ENCODE results near the gene KCNF1. TPM values are rescaled to one million over a fixed set of nuclear protein-coding genes. Genes with fewer than 3 reads are reported as not detected.

The KCNF1 gene
- total RNA-seq, 2 donors from 2014 or later: not detected

GRCh38 chr2:10887476-10887875, 24.3 kb upstream of the KCNF1 start:
- no peaks in the 10 kb centered on the region for H3K27me3 ChIP-seq (replicated peaks; ENCODE audit: insufficient read depth)
- DNase-seq (ENCODE audit: low spot score) (no peak), ATAC-seq (ENCODE audit: insufficient number of reproducible peaks, low FRiP score, low read depth) (no peak)
- no peaks in the 10 kb centered on the region for H3K36me3 ChIP-seq
- TF ChIP-seq CTCF (IDR thresholded peaks at IDR 0.05): no peak
- H3K27ac ChIP-seq: no peak overlapping the region
- no peak overlapping the region for H3K4me3 ChIP-seq
- no peaks in the 10 kb centered on the region for H3K9me3 ChIP-seq
- H3K4me1 ChIP-seq (ENCODE audit: control insufficient read depth in 1 of 2, low read depth in 2 of 2): no peaks in the 10 kb centered on the region

- no peak for TF ChIP-seq CTCF (IDR thresholded peaks at IDR 0.05)
- ATAC-seq (ENCODE audit: insufficient number of reproducible peaks, low FRiP score, low read depth) (no peak), DNase-seq (ENCODE audit: low spot score) (no peak)
- no peaks in the 10 kb centered on the region for H3K4me1 ChIP-seq (ENCODE audit: control insufficient read depth in 1 of 2, low read depth in 2 of 2)
- no peaks in the 10 kb centered on the region for H3K9me3 ChIP-seq
- no peak overlapping the region for H3K4me3 ChIP-seq
- no peaks in the 10 kb centered on the region for H3K36me3 ChIP-seq
- H3K27ac ChIP-seq: no peak overlapping the region
- no peaks in the 10 kb centered on the region for H3K27me3 ChIP-seq (replicated peaks; ENCODE audit: insufficient read depth)
Observed at GRCh38 chr2:10889651-10890215, 22.0 kb upstream of the KCNF1 start.

GRCh38 chr2:10890706-10891270, 20.9 kb upstream of the KCNF1 start:
- H3K4me1 ChIP-seq (ENCODE audit: control insufficient read depth in 1 of 2, low read depth in 2 of 2): no peaks in the 10 kb centered on the region
- TF ChIP-seq CTCF (IDR thresholded peaks at IDR 0.05): no peak
- H3K4me3 ChIP-seq: no peak overlapping the region
- no peak for ATAC-seq (ENCODE audit: insufficient number of reproducible peaks, low FRiP score, low read depth)
- H3K27me3 ChIP-seq (replicated peaks; ENCODE audit: insufficient read depth): no peaks in the 10 kb centered on the region
- H3K27ac ChIP-seq: no peak overlapping the region
- H3K9me3 ChIP-seq: no peaks in the 10 kb centered on the region
- no peaks in the 10 kb centered on the region for H3K36me3 ChIP-seq
- no peak for DNase-seq (ENCODE audit: low spot score)

- no peak overlapping the region for H3K4me3 ChIP-seq
- no peaks in the 10 kb centered on the region for H3K27me3 ChIP-seq (replicated peaks; ENCODE audit: insufficient read depth)
- no peaks in the 10 kb centered on the region for H3K36me3 ChIP-seq
- H3K27ac ChIP-seq: no peak overlapping the region
- DNase-seq (ENCODE audit: low spot score): no peak
- H3K9me3 ChIP-seq: no peaks in the 10 kb centered on the region
- no peak for TF ChIP-seq CTCF (IDR thresholded peaks at IDR 0.05)
- H3K4me1 ChIP-seq (ENCODE audit: control insufficient read depth in 1 of 2, low read depth in 2 of 2): no peaks in the 10 kb centered on the region
- ATAC-seq (ENCODE audit: insufficient number of reproducible peaks, low FRiP score, low read depth): no peak
Observed at GRCh38 chr2:10891390-10891789, 20.3 kb upstream of the KCNF1 start.

GRCh38 chr2:10891848-10892247, 19.9 kb upstream of the KCNF1 start:
- H3K9me3 ChIP-seq: no peaks in the 10 kb centered on the region
- no peak overlapping the region for H3K27ac ChIP-seq
- H3K36me3 ChIP-seq: no peaks in the 10 kb centered on the region
- ATAC-seq (ENCODE audit: insufficient number of reproducible peaks, low FRiP score, low read depth) (no peak), DNase-seq (ENCODE audit: low spot score) (no peak)
- no peak overlapping the region for H3K4me3 ChIP-seq
- no peaks in the 10 kb centered on the region for H3K4me1 ChIP-seq (ENCODE audit: control insufficient read depth in 1 of 2, low read depth in 2 of 2)
- TF ChIP-seq CTCF (IDR thresholded peaks at IDR 0.05): no peak
- H3K27me3 ChIP-seq (replicated peaks; ENCODE audit: insufficient read depth): no peaks in the 10 kb centered on the region

All from thoracic aorta (tissue), 2 donors.